ENCODE data around the gene TRIP12. TPM values are rescaled to one million over a fixed set of nuclear protein-coding genes. Genes with fewer than 3 reads are reported as not detected.
"Not testable (repeated sequence)": the region's sequence is repeated elsewhere in the genome, so short reads cannot be mapped to it uniquely, and the experiment has no call there.

Gene TRIP12
- polyA plus RNA-seq (2012; ENCODE audit: insufficient read depth, insufficient read length): 145 TPM

GRCh38 chr2:229921892-229922448 lies at the start of gene TRIP12:
TSS of gene TRIP12 (minus strand) at chr2:229922009. CDS start at chr2:229880079, 41,930 bp downstream.
- H3K4me3 ChIP-seq (ENCODE audit: low read length): peak within 1 kb of the TSS; percentile 87
- peak; percentile 96 for DNase-seq (ENCODE audit: low read depth, low spot score)

GRCh38 chr2:229971298-229971790 lies 49.5 kb upstream of the TRIP12 start:
- DNase-seq (ENCODE audit: low read depth, low spot score): peak; percentile 9
- H3K4me3 ChIP-seq (ENCODE audit: low read length): no peak overlapping the region

- no peak overlapping the region for H3K4me3 ChIP-seq (ENCODE audit: low read length)
- DNase-seq (ENCODE audit: low read depth, low spot score): no peak
Measured at GRCh38 chr2:229970406-229970805, 48.6 kb upstream of the TRIP12 start.

- no peak overlapping the region for H3K4me3 ChIP-seq (ENCODE audit: low read length)
- no peak for DNase-seq (ENCODE audit: low read depth, low spot score)
Measured at GRCh38 chr2:229969921-229970320, 48.1 kb upstream of the TRIP12 start.

- H3K4me3 ChIP-seq (ENCODE audit: low read length); DNase-seq (ENCODE audit: low read depth, low spot score): not testable (repeated sequence)
Measured at GRCh38 chr2:229963596-229963995, 41.8 kb upstream of the TRIP12 start.

- no peak overlapping the region for H3K4me3 ChIP-seq (ENCODE audit: low read length)
- no peak for DNase-seq (ENCODE audit: low read depth, low spot score)
Measured at GRCh38 chr2:229956491-229956890, 34.7 kb upstream of the TRIP12 start.

- H3K4me3 ChIP-seq (ENCODE audit: low read length): no peak overlapping the region
- DNase-seq (ENCODE audit: low read depth, low spot score): no peak
Measured at GRCh38 chr2:229955663-229956062, 33.9 kb upstream of the TRIP12 start.

GRCh38 chr2:229952256-229952835 lies 30.5 kb upstream of the TRIP12 start:
- no peak for DNase-seq (ENCODE audit: low read depth, low spot score)
- H3K4me3 ChIP-seq (ENCODE audit: low read length): no peak overlapping the region

GRCh38 chr2:229947544-229947943 lies 25.7 kb upstream of the TRIP12 start:
- no peak for DNase-seq (ENCODE audit: low read depth, low spot score)
- no peak overlapping the region for H3K4me3 ChIP-seq (ENCODE audit: low read length)

- DNase-seq (ENCODE audit: low read depth, low spot score): no peak
- no peak overlapping the region for H3K4me3 ChIP-seq (ENCODE audit: low read length)
Measured at GRCh38 chr2:229945975-229946374, 24.2 kb upstream of the TRIP12 start.

GRCh38 chr2:229943770-229944449 lies 22.1 kb upstream of the TRIP12 start:
- DNase-seq (ENCODE audit: low read depth, low spot score): no peak

GRCh38 chr2:229943171-229943570 lies 21.4 kb upstream of the TRIP12 start:
- DNase-seq (ENCODE audit: low read depth, low spot score): no peak
- H3K4me3 ChIP-seq (ENCODE audit: low read length): no peak overlapping the region

More at GRCh38 chr2:229943770-229944449, 22.1 kb upstream of the TRIP12 start:
- H3K4me3 ChIP-seq (ENCODE audit: low read length): no peak overlapping the region

GRCh38 chr2:229942671-229943070 lies 20.9 kb upstream of the TRIP12 start:
- H3K4me3 ChIP-seq (ENCODE audit: low read length): no peak overlapping the region
- no peak for DNase-seq (ENCODE audit: low read depth, low spot score)

- H3K4me3 ChIP-seq (ENCODE audit: low read length): no peak overlapping the region
- DNase-seq (ENCODE audit: low read depth, low spot score): no peak
Measured at GRCh38 chr2:229937537-229937936, 15.7 kb upstream of the TRIP12 start.

GRCh38 chr2:229931241-229931640 lies 9.4 kb upstream of the TRIP12 start:
- no peak for DNase-seq (ENCODE audit: low read depth, low spot score)
- H3K4me3 ChIP-seq (ENCODE audit: low read length): no peak overlapping the region

- DNase-seq (ENCODE audit: low read depth, low spot score): no peak
- no peak overlapping the region for H3K4me3 ChIP-seq (ENCODE audit: low read length)
Measured at GRCh38 chr2:229930656-229931055, 8.8 kb upstream of the TRIP12 start.

GRCh38 chr2:229927817-229928321 lies 6.1 kb upstream of the TRIP12 start:
- no peak for DNase-seq (ENCODE audit: low read depth, low spot score)
- no peak overlapping the region for H3K4me3 ChIP-seq (ENCODE audit: low read length)

- no peak overlapping the region for H3K4me3 ChIP-seq (ENCODE audit: low read length)
- peak; percentile 43 for DNase-seq (ENCODE audit: low read depth, low spot score)
Measured at GRCh38 chr2:229925201-229925600, 3.4 kb upstream of the TRIP12 start.

GRCh38 chr2:229924541-229924940 lies 2.7 kb upstream of the TRIP12 start:
- not testable (repeated sequence) for DNase-seq (ENCODE audit: low read depth, low spot score); H3K4me3 ChIP-seq (ENCODE audit: low read length)
